ENCODE results near the gene MBTPS1. TPM values are rescaled to one million over a fixed set of nuclear protein-coding genes. Genes with fewer than 3 reads are reported as not detected.

The MBTPS1 gene
- total RNA-seq, 6 experiments from 2014 or later, result 34.5 to 45.6 (median 40.1) TPM

DNA sequence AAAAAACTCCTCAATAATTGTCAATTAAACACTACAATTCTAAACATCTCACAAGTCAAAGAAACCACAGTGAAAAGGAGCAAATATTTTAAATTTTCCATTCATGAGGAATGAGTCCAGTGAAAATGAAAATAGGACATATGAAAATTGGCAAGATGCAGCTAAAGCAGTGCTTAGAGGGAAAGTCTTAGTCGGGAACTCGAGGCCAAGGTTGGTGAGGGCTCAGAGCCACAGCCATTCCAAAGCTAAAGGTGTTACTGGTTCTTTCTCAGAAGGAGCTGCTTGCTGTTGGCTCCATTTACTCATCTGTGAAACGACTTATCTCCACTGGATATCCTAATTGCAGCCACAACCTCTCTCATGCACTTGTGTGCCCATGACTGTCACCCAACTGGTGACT is 80.6 kb downstream of the MBTPS1 start:
- TF ChIP-seq, protein P1, sequence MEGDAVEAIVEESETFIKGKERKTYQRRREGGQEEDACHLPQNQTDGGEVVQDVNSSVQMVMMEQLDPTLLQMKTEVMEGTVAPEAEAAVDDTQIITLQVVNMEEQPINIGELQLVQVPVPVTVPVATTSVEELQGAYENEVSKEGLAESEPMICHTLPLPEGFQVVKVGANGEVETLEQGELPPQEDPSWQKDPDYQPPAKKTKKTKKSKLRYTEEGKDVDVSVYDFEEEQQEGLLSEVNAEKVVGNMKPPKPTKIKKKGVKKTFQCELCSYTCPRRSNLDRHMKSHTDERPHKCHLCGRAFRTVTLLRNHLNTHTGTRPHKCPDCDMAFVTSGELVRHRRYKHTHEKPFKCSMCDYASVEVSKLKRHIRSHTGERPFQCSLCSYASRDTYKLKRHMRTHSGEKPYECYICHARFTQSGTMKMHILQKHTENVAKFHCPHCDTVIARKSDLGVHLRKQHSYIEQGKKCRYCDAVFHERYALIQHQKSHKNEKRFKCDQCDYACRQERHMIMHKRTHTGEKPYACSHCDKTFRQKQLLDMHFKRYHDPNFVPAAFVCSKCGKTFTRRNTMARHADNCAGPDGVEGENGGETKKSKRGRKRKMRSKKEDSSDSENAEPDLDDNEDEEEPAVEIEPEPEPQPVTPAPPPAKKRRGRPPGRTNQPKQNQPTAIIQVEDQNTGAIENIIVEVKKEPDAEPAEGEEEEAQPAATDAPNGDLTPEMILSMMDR (IDR thresholded peaks at IDR 0.05), result no peak
- no peak for TF ChIP-seq POLR2A (IDR thresholded peaks at IDR 0.05)
- Histone ChIP-seq H3K4me1 (no peaks in the 10 kb centered on the region), H3K27me3 (no peaks in the 10 kb centered on the region), H3K27ac (no peak overlapping the region), H3K4me3 (no peak overlapping the region), H3K36me3 (no peaks in the 10 kb centered on the region), H3K9me3 (no peaks in the 10 kb centered on the region)
- ATAC-seq (no peak), DNase-seq (no peak)
- intact Hi-C loops (cut with DNase I), result no loop called here
- WGBS (ENCODE audit: insufficient coverage, low coverage, low lambda C conversion rate, missing lambda C conversion rate), result 41% methylated on average over 3 of the region's 3 CpGs

GRCh38 chr16:84034516-84034915 is 82.2 kb downstream of the MBTPS1 start:
- intact Hi-C loops (cut with DNase I), result no loop called here
- Histone ChIP-seq H3K27me3 (no peaks in the 10 kb centered on the region), H3K9me3 (no peaks in the 10 kb centered on the region), H3K4me1 (no peaks in the 10 kb centered on the region), H3K4me3 (no peak overlapping the region), H3K27ac (no peak overlapping the region), H3K36me3 (no peaks in the 10 kb centered on the region)
- TF ChIP-seq POLR2A (IDR thresholded peaks at IDR 0.05), result no peak
- TF ChIP-seq, protein P1 (IDR thresholded peaks at IDR 0.05), result no peak
- 88% methylated on average over 9 of the region's 12 CpGs for WGBS (ENCODE audit: insufficient coverage, low coverage, low lambda C conversion rate, missing lambda C conversion rate)
- DNase-seq (no peak), ATAC-seq (no peak)

- intact Hi-C loops (cut with DNase I), result no loop called here
- H3K27ac ChIP-seq, result no peak overlapping the region
- H3K27me3 ChIP-seq, result no peaks in the 10 kb centered on the region
- H3K9me3 ChIP-seq, result no peaks in the 10 kb centered on the region
- WGBS (ENCODE audit: insufficient coverage, low coverage, low lambda C conversion rate, missing lambda C conversion rate), result 60% methylated on average over 7 of the region's 25 CpGs
- TF ChIP-seq, protein P1 (IDR thresholded peaks at IDR 0.05), result no peak
- TF ChIP-seq POLR2A (IDR thresholded peaks at IDR 0.05), result no peak
- no peaks in the 10 kb centered on the region for H3K36me3 ChIP-seq
- no peak for DNase-seq
- no peak for ATAC-seq
- H3K4me3 ChIP-seq, result no peak overlapping the region
- H3K4me1 ChIP-seq, result no peaks in the 10 kb centered on the region
Observed at GRCh38 chr16:84033251-84034195, 83.2 kb downstream of the MBTPS1 start.

GRCh38 chr16:84032458-84033178 is 84.1 kb downstream of the MBTPS1 start:
- no peak for ATAC-seq

DNA sequence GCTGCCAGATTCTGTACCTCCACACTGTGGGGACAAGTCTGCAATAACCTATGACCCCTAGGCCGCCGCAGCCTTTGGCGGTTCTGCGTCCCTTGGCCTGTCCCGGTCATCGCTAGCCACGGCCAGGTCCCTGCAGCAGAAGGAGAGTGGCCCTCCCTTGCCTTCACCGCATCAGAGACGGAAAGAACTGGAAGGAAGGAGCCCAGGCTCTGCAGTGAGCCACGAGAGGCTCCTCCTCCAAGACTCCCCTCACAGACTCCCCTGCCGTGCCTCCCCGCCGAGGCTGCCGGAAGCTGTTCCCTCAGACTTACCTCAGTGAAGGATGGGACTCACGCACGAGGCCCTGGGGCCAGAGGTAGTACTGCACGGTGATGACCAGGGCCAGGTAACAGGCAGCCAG is 85.2 kb downstream of the MBTPS1 start:
- H3K36me3 ChIP-seq, result no peaks in the 10 kb centered on the region
- H3K4me1 ChIP-seq, result no peaks in the 10 kb centered on the region
- H3K27ac ChIP-seq, result no peak overlapping the region
- no peak overlapping the region for H3K4me3 ChIP-seq
- no peaks in the 10 kb centered on the region for H3K9me3 ChIP-seq
- no peak for TF ChIP-seq POLR2A (IDR thresholded peaks at IDR 0.05)
- TF ChIP-seq, protein P1 (IDR thresholded peaks at IDR 0.05), result no peak
- WGBS (ENCODE audit: insufficient coverage, low coverage, low lambda C conversion rate, missing lambda C conversion rate), result 94% methylated on average over 12 of the region's 17 CpGs
- H3K27me3 ChIP-seq, result no peaks in the 10 kb centered on the region
- ATAC-seq (no peak), DNase-seq (no peak)
- intact Hi-C loops (cut with DNase I), result no loop called here

More at GRCh38 chr16:84032458-84033178, 84.1 kb downstream of the MBTPS1 start:
- Histone ChIP-seq H3K36me3 (no peaks in the 10 kb centered on the region), H3K27me3 (no peaks in the 10 kb centered on the region), H3K27ac (no peak overlapping the region), H3K4me1 (no peaks in the 10 kb centered on the region), H3K9me3 (no peaks in the 10 kb centered on the region), H3K4me3 (no peak overlapping the region)
- TF ChIP-seq POLR2A (IDR thresholded peaks at IDR 0.05), result no peak
- intact Hi-C loops (cut with DNase I), result no loop called here
- DNase-seq, result no peak
- 70% methylated on average over 7 of the region's 15 CpGs for WGBS (ENCODE audit: insufficient coverage, low coverage, low lambda C conversion rate, missing lambda C conversion rate)
